SU-DHL-6 (cell line): ENCODE results near the gene SLC39A5.

ENCODE experiments used
- H2AFZ ChIP-seq: fragments of 200-600 bp; sonication (generic); 2 replicates; pipeline ENCODE4 v1.6.1; 2014; ENCODE audit warnings: low read depth, mild to moderate bottlenecking, moderate library complexity, mixed read lengths, antibody characterized with exemption, low read length; ENCODE audit not compliant: severe bottlenecking
- H3F3A ChIP-seq: fragments of 200-600 bp; shearing (Covaris generic); 2 replicates; pipeline ENCODE4 v1.6.0; 2016; ENCODE audit warnings: antibody characterized with exemption, mild to moderate bottlenecking; ENCODE audit not compliant: insufficient read depth
- H3K27ac ChIP-seq: fragments of 200-600 bp; sonication (generic); 2 replicates; pipeline ENCODE4 v1.5.1; 2016; ENCODE audit warnings: low read depth, mild to moderate bottlenecking, low read length, moderate library complexity, mixed read lengths
- H3K27me3 ChIP-seq: fragments of 200-600 bp; sonication (generic), shearing (Covaris generic); 2 replicates; pipeline ENCODE4 v1.6.0; 2014; ENCODE audit warnings: mild to moderate bottlenecking, low read length
- H3K36me3 ChIP-seq: fragments of 200-600 bp; sonication (generic); 2 replicates; pipeline ENCODE4 v1.6.1; 2014; ENCODE audit warnings: mild to moderate bottlenecking, low read length, mixed read lengths
- H3K4me2 ChIP-seq: fragments of 300-600, 200-600 bp; shearing (Covaris generic), sonication (generic); 2 replicates; pipeline ENCODE4 v1.6.0; 2014; ENCODE audit warnings: low read length, low read depth, mild to moderate bottlenecking; ENCODE audit not compliant: poor library complexity, severe bottlenecking
- H3K4me3 ChIP-seq: fragments of 200-600 bp; sonication (generic); 2 replicates; pipeline ENCODE4 v1.5.1; 2014; ENCODE audit warnings: antibody characterized with exemption, low read length, mild to moderate bottlenecking, mixed read lengths; ENCODE audit not compliant: insufficient read depth, poor library complexity, severe bottlenecking
- H3K79me2 ChIP-seq: fragments of 200-600 bp; sonication (generic); 2 replicates; pipeline ENCODE4 v1.6.1; 2014; ENCODE audit warnings: mild to moderate bottlenecking, low read length, moderate library complexity; ENCODE audit not compliant: insufficient read depth
- H3K9ac ChIP-seq: fragments of 200-600 bp; sonication (generic); 2 replicates; pipeline ENCODE4 v1.7.0; 2014; ENCODE audit warnings: mild to moderate bottlenecking, low read length
- H3K9me2 ChIP-seq: fragments of 200-600 bp; sonication (generic); replicated peaks from 2 replicates; pipeline ENCODE4 v1.6.1; 2014; ENCODE audit warnings: low read length; ENCODE audit not compliant: insufficient read depth
- H3K9me3 ChIP-seq: fragments of 200-600 bp; sonication (generic); 2 replicates; pipeline ENCODE4 v1.6.1; 2014; ENCODE audit warnings: low read length, mixed read lengths; ENCODE audit not compliant: insufficient read depth
- H4K20me1 ChIP-seq: fragments of 200-600 bp; sonication (generic); 2 replicates; pipeline ENCODE4 v1.6.1; 2014; ENCODE audit warnings: low read depth, mild to moderate bottlenecking, antibody characterized with exemption, low read length, moderate library complexity, mixed read lengths
- EZH2phosphoT487 ChIP-seq: fragments of 200-600 bp; sonication (generic), shearing (Covaris generic); conservative IDR thresholded peaks from 2 replicates; pipeline ENCODE4 v1.6.1; 2018; ENCODE audit warnings: mild to moderate bottlenecking, antibody characterized with exemption, low read length, moderate library complexity, mixed read lengths
- TF ChIP-seq, protein P1 (sequence below): fragments of 200-600 bp; sonication (generic); IDR thresholded peaks from one replicate; pipeline ENCODE4 v1.5.1; 2017; ENCODE audit warnings: antibody characterized with exemption, mild to moderate bottlenecking, low read length, moderate library complexity; ENCODE audit not compliant: insufficient read depth, poor library complexity, severe bottlenecking

SLC39A5 gene

DNA sequence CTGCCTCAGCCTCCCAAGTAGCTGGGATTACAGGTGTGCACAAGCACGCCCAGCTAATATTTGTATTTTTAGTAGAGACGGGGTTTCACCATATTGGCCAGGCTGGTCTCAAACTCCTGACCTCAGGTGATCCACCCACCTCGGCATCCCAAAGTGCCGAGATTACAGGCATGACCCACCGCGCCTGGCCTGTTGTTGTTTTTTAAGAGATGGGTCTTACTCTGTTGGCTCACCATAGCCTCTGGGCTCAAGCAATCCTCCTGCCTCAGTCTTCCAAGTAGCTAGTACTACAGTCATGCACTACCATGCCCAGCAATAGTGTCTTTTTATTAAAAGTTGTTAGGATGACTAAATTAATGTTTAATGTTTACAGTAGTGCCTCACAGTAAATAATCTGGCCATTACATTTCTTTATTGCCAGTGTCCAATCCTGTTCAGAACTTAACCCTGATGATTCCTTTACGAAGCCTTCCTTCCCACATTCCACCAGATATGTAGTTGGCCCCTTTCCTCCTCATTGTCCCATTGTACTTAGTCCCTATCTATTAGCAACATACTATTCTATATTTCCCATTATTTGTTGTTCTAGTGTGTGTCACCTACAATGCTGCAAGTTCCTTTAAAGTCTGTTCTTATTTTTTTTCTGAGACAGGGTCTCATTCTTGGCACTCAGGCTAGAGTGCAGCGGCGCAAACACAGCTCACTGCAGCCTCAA lies 31.8 kb upstream of the SLC39A5 start:
- no peak for TF ChIP-seq EZH2phosphoT487
- TF ChIP-seq, protein P1, sequence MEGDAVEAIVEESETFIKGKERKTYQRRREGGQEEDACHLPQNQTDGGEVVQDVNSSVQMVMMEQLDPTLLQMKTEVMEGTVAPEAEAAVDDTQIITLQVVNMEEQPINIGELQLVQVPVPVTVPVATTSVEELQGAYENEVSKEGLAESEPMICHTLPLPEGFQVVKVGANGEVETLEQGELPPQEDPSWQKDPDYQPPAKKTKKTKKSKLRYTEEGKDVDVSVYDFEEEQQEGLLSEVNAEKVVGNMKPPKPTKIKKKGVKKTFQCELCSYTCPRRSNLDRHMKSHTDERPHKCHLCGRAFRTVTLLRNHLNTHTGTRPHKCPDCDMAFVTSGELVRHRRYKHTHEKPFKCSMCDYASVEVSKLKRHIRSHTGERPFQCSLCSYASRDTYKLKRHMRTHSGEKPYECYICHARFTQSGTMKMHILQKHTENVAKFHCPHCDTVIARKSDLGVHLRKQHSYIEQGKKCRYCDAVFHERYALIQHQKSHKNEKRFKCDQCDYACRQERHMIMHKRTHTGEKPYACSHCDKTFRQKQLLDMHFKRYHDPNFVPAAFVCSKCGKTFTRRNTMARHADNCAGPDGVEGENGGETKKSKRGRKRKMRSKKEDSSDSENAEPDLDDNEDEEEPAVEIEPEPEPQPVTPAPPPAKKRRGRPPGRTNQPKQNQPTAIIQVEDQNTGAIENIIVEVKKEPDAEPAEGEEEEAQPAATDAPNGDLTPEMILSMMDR, result no peak
- H3K9me3 ChIP-seq, result no peaks in the 10 kb centered on the region
- no peak overlapping the region for H3K27ac ChIP-seq
- H3F3A ChIP-seq, result peaks cover 7% of the 10 kb centered on the region; the same call in 1 of the 2 replicates
- no peak overlapping the region for H3K4me2 ChIP-seq
- no peaks in the 10 kb centered on the region for H3K9me2 ChIP-seq
- no peaks in the 10 kb centered on the region for H3K79me2 ChIP-seq
- no peak overlapping the region for H3K4me3 ChIP-seq
- H3K9ac ChIP-seq, result no peak overlapping the region
- H3K27me3 ChIP-seq, result no peaks in the 10 kb centered on the region
- no peaks in the 10 kb centered on the region for H3K36me3 ChIP-seq
- no peak overlapping the region for H2AFZ ChIP-seq
- no peaks in the 10 kb centered on the region for H4K20me1 ChIP-seq

DNA sequence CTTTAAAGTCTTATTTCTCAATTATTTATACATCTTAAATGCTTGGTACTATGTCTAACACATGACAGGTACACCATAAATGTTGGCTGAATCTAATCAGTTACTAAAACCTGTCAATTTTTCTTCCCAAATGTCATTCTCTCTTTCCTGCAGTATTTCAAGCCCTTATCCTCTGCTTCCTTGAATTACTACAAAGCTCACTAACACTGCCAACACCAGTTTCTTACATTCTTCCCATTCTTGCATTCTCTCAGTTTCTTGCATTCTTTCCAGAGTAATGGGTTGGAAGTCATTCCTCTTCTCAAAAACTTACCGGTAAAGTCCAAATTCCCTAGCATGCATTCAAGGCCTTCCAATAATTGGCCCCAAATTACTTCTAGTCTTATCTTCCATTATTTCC lies 31.0 kb upstream of the SLC39A5 start:
- H3K27ac ChIP-seq, result no peak overlapping the region
- TF ChIP-seq, protein P1, result no peak
- TF ChIP-seq EZH2phosphoT487, result no peak
- no peaks in the 10 kb centered on the region for H3K79me2 ChIP-seq
- H3K27me3 ChIP-seq, result no peaks in the 10 kb centered on the region
- H2AFZ ChIP-seq, result no peak overlapping the region
- no peaks in the 10 kb centered on the region for H3K9me2 ChIP-seq
- H3K9me3 ChIP-seq, result no peaks in the 10 kb centered on the region
- H3K9ac ChIP-seq, result no peak overlapping the region
- no peaks in the 10 kb centered on the region for H4K20me1 ChIP-seq
- H3F3A ChIP-seq, result peaks cover 7% of the 10 kb centered on the region; the same call in 1 of the 2 replicates
- H3K4me2 ChIP-seq, result no peak overlapping the region
- H3K4me3 ChIP-seq, result no peak overlapping the region
- H3K36me3 ChIP-seq, result no peaks in the 10 kb centered on the region

DNA sequence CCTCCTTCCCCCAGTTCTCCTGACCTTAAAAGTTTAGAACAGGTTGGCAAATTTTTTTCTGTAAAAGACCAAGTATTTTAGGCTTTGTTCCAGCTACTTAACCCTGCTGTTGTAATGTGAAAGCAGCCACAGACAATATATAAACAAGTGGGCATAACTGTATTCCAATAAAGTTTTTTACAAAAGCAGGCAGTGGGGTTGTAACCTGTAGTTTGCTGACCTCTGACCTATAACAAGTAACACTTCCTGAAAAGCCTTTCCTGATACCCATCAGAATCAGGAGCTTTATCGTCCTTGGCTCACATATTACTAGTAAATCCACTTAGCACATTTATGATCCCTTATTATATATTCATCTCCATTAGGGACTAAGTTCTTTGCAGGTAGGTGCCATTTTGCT lies 27.5 kb upstream of the SLC39A5 start:
- Histone ChIP-seq H3K4me2 (no peak overlapping the region), H3K79me2 (no peaks in the 10 kb centered on the region), H3K9me2 (no peaks in the 10 kb centered on the region), H2AFZ (no peak overlapping the region), H3K27ac (no peak overlapping the region), H3K4me3 (no peak overlapping the region), H3K9me3 (no peaks in the 10 kb centered on the region), H3K36me3 (peaks cover 6% of the 10 kb centered on the region; the same call in 1 of the 2 replicates), H3F3A (peaks cover 10% of the 10 kb centered on the region; the same call in 1 of the 2 replicates), H4K20me1 (no peaks in the 10 kb centered on the region), H3K27me3 (no peaks in the 10 kb centered on the region), H3K9ac (no peak overlapping the region)
- TF ChIP-seq, protein P1, result no peak
- no peak for TF ChIP-seq EZH2phosphoT487
